Measurements from ENCODE around the gene MAPK12.

The MAPK12 gene

GRCh38 chr22:50249341-50250248, 11.9 kb downstream of the MAPK12 start:
- peak overlapping the region; percentile 92 for H3K27ac ChIP-seq
- no peak for TF ChIP-seq ZFX (IDR thresholded peaks at IDR 0.05; ENCODE audit: borderline replicate concordance)
- no peak for TF ChIP-seq CTCF (IDR thresholded peaks at IDR 0.05)

GRCh38 chr22:50248196-50249081, 13.0 kb downstream of the MAPK12 start:
- TF ChIP-seq CTCF (IDR thresholded peaks at IDR 0.05) = no peak
- TF ChIP-seq ZFX (IDR thresholded peaks at IDR 0.05; ENCODE audit: borderline replicate concordance) = no peak
- peak overlapping the region; percentile 92 for H3K27ac ChIP-seq

GRCh38 chr22:50247748-50248147, 13.7 kb downstream of the MAPK12 start:
- TF ChIP-seq CTCF (IDR thresholded peaks at IDR 0.05) (no peak), ZFX (IDR thresholded peaks at IDR 0.05; ENCODE audit: borderline replicate concordance) (no peak)
- H3K27ac ChIP-seq = peak overlapping the region; percentile 92

GRCh38 chr22:50246242-50247175, 15.0 kb downstream of the MAPK12 start:
- peak; percentile 20 for TF ChIP-seq CTCF (IDR thresholded peaks at IDR 0.05)
- TF ChIP-seq ZFX (IDR thresholded peaks at IDR 0.05; ENCODE audit: borderline replicate concordance) = no peak
- H3K27ac ChIP-seq = peak overlapping the region; percentile 92

- no peak for TF ChIP-seq ZFX (IDR thresholded peaks at IDR 0.05; ENCODE audit: borderline replicate concordance)
- TF ChIP-seq CTCF (IDR thresholded peaks at IDR 0.05) = no peak
- H3K27ac ChIP-seq = peak overlapping the region; percentile 92
Measured at GRCh38 chr22:50245214-50246072, 16.0 kb downstream of the MAPK12 start.

Measured in 22Rv1 (cell line).